ENCODE data around the gene ADIRF.

DNA sequence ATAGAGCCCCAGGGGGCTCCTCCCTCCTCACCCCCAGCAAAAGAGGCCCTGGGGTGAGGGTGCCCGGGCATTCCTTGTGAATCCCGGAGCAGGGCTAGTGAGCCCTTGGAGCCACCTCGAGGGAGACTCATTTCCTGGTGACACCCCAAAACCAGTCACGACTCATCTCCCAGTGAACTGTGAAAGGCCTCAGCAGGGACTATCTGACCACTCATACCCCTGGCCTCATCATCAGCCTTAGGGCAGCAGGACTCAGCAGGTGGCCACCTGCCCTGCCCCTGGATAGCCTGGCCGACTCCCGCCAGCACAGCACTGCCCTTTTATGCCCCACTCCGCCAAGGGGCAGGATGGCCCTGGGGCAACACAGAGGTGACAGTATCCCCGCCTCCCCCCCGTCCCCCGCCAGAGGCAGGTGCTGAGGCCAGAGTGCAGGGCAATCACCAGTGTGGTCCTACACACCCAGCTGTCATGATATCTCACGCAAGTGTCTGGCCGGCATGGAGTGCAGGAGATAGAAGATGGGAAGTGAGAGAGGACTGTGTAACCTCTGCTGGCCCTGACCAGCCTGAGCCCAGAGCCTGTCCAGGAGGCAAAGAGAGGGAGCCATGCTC, 6.7 kb upstream of the ADIRF start:
- TF ChIP-seq, protein P1, sequence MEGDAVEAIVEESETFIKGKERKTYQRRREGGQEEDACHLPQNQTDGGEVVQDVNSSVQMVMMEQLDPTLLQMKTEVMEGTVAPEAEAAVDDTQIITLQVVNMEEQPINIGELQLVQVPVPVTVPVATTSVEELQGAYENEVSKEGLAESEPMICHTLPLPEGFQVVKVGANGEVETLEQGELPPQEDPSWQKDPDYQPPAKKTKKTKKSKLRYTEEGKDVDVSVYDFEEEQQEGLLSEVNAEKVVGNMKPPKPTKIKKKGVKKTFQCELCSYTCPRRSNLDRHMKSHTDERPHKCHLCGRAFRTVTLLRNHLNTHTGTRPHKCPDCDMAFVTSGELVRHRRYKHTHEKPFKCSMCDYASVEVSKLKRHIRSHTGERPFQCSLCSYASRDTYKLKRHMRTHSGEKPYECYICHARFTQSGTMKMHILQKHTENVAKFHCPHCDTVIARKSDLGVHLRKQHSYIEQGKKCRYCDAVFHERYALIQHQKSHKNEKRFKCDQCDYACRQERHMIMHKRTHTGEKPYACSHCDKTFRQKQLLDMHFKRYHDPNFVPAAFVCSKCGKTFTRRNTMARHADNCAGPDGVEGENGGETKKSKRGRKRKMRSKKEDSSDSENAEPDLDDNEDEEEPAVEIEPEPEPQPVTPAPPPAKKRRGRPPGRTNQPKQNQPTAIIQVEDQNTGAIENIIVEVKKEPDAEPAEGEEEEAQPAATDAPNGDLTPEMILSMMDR (IDR thresholded peaks at IDR 0.05) = no peak
- TF ChIP-seq POLR2A (IDR thresholded peaks at IDR 0.05) (no peak), POLR2AphosphoS5 (IDR thresholded peaks at IDR 0.05) (no peak)

Measured in sigmoid colon (tissue), 4 donors.